Measurements from ENCODE around the gene TBC1D2. TPM values are rescaled to one million over a fixed set of nuclear protein-coding genes. Genes with fewer than 3 reads are reported as not detected.

TBC1D2 gene
- total and polyA plus RNA-seq, 7 donors, result 1.3 to 2.9 (median 2.1) TPM

DNA sequence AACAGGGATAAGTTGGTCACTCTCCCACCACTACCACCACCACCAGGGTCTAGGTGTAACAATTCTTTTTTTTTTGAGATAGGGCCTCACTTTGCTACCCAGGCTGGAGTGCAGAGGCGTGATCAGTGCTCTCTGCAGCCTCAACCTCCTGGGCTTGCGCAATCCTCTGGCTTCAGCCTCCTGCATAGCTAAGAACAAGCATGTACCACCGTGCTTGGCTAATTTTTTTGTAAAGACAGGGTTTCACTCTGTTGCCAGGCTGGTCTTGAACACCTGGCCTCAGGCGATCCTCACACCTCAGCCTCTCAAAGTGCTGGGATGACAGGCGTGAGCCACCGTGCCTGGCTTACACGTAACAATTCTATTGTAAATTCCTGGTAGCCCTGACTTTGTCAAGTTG, 90.5 kb downstream of the TBC1D2 start:
- intact Hi-C loops (cut with DNase I), result no loop called here
- H3K27me3 ChIP-seq (ENCODE audit: insufficient read depth in 3 of 3, low read length in 2 of 3), result peaks cover 0 to 3% (median 0%) of the 10 kb centered on the region in 3 donors
- no peaks in the 10 kb centered on the region for H3K9me3 ChIP-seq
- ATAC-seq, result no peak
- H3K27ac ChIP-seq, result no peak overlapping the region
- no peak overlapping the region for H3K4me3 ChIP-seq
- TF ChIP-seq, protein P1, sequence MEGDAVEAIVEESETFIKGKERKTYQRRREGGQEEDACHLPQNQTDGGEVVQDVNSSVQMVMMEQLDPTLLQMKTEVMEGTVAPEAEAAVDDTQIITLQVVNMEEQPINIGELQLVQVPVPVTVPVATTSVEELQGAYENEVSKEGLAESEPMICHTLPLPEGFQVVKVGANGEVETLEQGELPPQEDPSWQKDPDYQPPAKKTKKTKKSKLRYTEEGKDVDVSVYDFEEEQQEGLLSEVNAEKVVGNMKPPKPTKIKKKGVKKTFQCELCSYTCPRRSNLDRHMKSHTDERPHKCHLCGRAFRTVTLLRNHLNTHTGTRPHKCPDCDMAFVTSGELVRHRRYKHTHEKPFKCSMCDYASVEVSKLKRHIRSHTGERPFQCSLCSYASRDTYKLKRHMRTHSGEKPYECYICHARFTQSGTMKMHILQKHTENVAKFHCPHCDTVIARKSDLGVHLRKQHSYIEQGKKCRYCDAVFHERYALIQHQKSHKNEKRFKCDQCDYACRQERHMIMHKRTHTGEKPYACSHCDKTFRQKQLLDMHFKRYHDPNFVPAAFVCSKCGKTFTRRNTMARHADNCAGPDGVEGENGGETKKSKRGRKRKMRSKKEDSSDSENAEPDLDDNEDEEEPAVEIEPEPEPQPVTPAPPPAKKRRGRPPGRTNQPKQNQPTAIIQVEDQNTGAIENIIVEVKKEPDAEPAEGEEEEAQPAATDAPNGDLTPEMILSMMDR (IDR thresholded peaks at IDR 0.05), result no peak
- 79 to 91% (median 81%) methylated on average over 7 of the region's 7 CpGs for WGBS, 3 donors
- no peak for DNase-seq
- no peaks in the 10 kb centered on the region for H3K36me3 ChIP-seq (ENCODE audit: insufficient read depth in 1 of 2, low read depth in 1 of 2)
- H3K4me1 ChIP-seq, result no peaks in the 10 kb centered on the region

DNA sequence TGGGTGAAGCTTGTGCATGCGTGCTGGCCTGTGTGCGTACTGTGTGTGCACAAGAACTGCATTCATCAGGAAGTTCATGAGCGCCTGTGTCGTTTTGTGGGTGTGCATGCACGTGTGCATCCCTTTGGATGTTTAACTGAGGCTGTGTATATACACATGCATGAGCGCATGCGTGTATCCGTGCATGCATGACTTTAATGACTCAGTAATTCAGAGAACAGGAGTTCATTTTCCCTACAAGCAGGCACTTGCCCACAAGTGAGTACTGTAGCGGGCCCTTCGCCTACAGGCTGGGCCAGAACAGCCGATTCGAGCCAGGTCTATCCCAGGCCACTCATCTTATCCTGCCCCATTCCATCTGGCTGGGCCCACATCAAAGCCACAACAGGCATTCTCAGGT, 92.8 kb downstream of the TBC1D2 start:
- Histone ChIP-seq H3K27me3 (ENCODE audit: insufficient read depth in 3 of 3, low read length in 2 of 3) (no peaks in the 10 kb centered on the region), H3K4me1 (no peaks in the 10 kb centered on the region), H3K9me3 (no peaks in the 10 kb centered on the region), H3K36me3 (ENCODE audit: insufficient read depth in 1 of 2, low read depth in 1 of 2) (no peaks in the 10 kb centered on the region), H3K27ac (no peak overlapping the region), H3K4me3 (no peak overlapping the region)
- no peak for ATAC-seq
- intact Hi-C loops (cut with DNase I), result no loop called here
- WGBS, 3 donors, result 92 to 95% (median 93%) methylated on average over 12 of the region's 12 CpGs
- no peak for DNase-seq
- TF ChIP-seq, protein P1 (IDR thresholded peaks at IDR 0.05), result no peak

DNA sequence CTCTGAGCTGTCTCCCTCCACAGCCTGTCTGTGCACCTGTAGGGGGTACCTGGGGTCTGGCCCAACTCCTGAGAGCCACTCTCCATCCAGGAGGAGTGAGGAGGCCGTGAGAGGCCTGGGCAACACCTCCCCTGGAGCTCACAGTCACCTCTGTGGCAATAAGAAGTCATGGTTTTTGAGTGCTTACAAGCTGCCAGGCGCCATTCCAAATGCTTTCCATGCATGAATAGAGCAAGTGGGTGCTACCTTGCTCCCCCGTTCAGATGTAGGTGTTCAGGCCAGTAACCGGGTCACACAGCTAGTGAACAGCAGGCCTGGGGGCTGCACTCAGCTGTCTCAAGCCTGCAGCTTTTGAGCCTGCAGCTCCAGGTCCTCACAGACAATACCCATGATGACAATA, 93.6 kb downstream of the TBC1D2 start:
- Histone ChIP-seq H3K4me3 (no peak overlapping the region), H3K27me3 (ENCODE audit: insufficient read depth in 3 of 3, low read length in 2 of 3) (no peaks in the 10 kb centered on the region), H3K27ac (no peak overlapping the region), H3K9me3 (no peaks in the 10 kb centered on the region), H3K4me1 (no peaks in the 10 kb centered on the region), H3K36me3 (ENCODE audit: insufficient read depth in 1 of 2, low read depth in 1 of 2) (no peaks in the 10 kb centered on the region)
- WGBS, 3 donors, result 77 to 81% (median 78%) methylated on average over 4 of the region's 4 CpGs
- TF ChIP-seq, protein P1 (IDR thresholded peaks at IDR 0.05), result no peak
- intact Hi-C loops (cut with DNase I), result no loop called here
- ATAC-seq, result no peak
- no peak for DNase-seq

DNA sequence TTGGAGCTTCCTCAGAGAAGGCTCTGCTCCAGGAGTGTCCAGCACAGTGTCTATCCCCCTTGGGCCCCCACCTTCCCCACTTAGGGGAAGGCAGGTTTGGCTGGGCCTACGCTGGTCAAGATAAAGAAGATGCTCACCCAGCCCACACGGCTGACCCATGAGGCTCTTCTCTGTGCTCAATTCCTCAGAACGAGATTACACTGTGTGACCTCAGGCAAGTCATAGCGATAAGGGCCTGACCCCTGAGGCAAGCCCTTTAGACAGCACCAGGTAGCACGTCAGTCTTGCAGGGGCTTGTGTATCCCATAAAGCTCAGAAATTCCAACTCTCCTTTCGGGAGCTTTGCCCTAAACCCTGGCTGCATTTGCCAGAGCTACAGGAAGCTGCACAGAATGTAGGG, 95.7 kb downstream of the TBC1D2 start:
- no peak overlapping the region for H3K4me3 ChIP-seq
- ATAC-seq, result no peak
- H3K4me1 ChIP-seq, result no peaks in the 10 kb centered on the region
- DNase-seq, result no peak
- WGBS, 3 donors, result 71 to 81% (median 80%) methylated on average over 6 of the region's 6 CpGs
- H3K27me3 ChIP-seq (ENCODE audit: insufficient read depth in 3 of 3, low read length in 2 of 3), result no peaks in the 10 kb centered on the region
- intact Hi-C loops (cut with DNase I), result no loop called here
- H3K27ac ChIP-seq, result no peak overlapping the region
- H3K9me3 ChIP-seq, result no peaks in the 10 kb centered on the region
- H3K36me3 ChIP-seq (ENCODE audit: insufficient read depth in 1 of 2, low read depth in 1 of 2), result no peaks in the 10 kb centered on the region
- TF ChIP-seq, protein P1 (IDR thresholded peaks at IDR 0.05), result no peak

DNA sequence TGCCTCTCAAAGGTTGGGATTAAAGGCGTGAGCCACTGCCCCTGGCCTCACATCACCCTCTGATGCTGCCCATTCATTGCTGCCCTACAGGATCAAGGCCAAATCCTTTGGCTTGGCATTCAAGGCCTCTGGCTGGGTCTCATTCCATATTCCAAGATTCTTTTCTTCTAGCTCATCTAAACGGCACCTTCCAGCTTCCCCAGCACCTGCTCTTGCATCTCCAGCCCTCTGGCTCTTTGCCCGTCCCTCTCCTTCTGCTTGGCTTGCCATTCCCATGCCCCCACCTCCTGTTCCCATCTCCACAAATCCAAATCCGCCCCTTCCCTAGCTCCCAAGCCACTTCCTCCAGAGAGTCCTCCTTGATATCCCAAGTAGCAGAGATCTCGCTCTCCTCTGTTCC, 96.1 kb downstream of the TBC1D2 start:
- 65 to 78% (median 66%) methylated on average over 5 of the region's 5 CpGs for WGBS, 3 donors
- Histone ChIP-seq H3K36me3 (ENCODE audit: insufficient read depth in 1 of 2, low read depth in 1 of 2) (no peaks in the 10 kb centered on the region), H3K9me3 (no peaks in the 10 kb centered on the region), H3K4me3 (no peak overlapping the region), H3K27ac (no peak overlapping the region), H3K27me3 (ENCODE audit: insufficient read depth in 3 of 3, low read length in 2 of 3) (no peaks in the 10 kb centered on the region), H3K4me1 (no peaks in the 10 kb centered on the region)
- DNase-seq (no peak), ATAC-seq (no peak)
- TF ChIP-seq, protein P1 (IDR thresholded peaks at IDR 0.05), result no peak
- intact Hi-C loops (cut with DNase I), result no loop called here
